Lower lobe of right lung (tissue), 2 donors: ENCODE measurements around the gene NADSYN1. TPM values are rescaled to one million over a fixed set of nuclear protein-coding genes. Genes with fewer than 3 reads are reported as not detected.
A peak's percentile ranks its signal among the peaks of the same experiment; 100 is the strongest.
"Not testable (repeated sequence)": the region's sequence is repeated elsewhere in the genome, so short reads cannot be mapped to it uniquely, and the experiment has no call there.

Experiments used
- ATAC-seq, 2 donors: fragments of 200-7000 bp; cut with Tn5 transposase; one replicate each; pipeline ENCODE4 v1.9.1; 2020 to 2022; ENCODE audit warnings: mild to moderate bottlenecking in 2 of 2, moderate library complexity in 2 of 2
- DNase-seq: peaks from one replicate; pipeline ENCODE4 v3.0.0-alpha.2; 2020
- H3K27ac ChIP-seq: fragments of 200-600 bp; one replicate; pipeline ENCODE4 v1.8.0; 2022
- H3K27me3 ChIP-seq: fragments of 200-600 bp; one replicate; pipeline ENCODE4 v1.8.0; 2022; ENCODE audit warnings: low read depth
- H3K36me3 ChIP-seq: fragments of 200-600 bp; one replicate; pipeline ENCODE4 v1.8.0; 2022; ENCODE audit warnings: mild to moderate bottlenecking
- H3K4me1 ChIP-seq: fragments of 200-600 bp; one replicate; pipeline ENCODE4 v1.8.0; 2022
- H3K4me3 ChIP-seq: fragments of 200-600 bp; one replicate; pipeline ENCODE4 v1.8.0; 2022; ENCODE audit warnings: mild to moderate bottlenecking
- H3K9me3 ChIP-seq: fragments of 200-600 bp; one replicate; pipeline ENCODE4 v1.8.0; 2022
- CTCF ChIP-seq: fragments of 200-600 bp; IDR thresholded peaks from one replicate; pipeline ENCODE4 v1.8.0; 2022; ENCODE audit warnings: antibody characterized with exemption, mild to moderate bottlenecking
- intact Hi-C: fragments of 100-400 bp; cut with DNase I; formaldehyde crosslinking; loops from one replicate; pipeline ENCODE4 v1.11.0; 2022
- total RNA-seq: library from RNA; stranded (reverse); fragmentation: NEBNext Ultra II Directional; extraction: Animal tissue kit (Norgen Biotek cat#: 25700); gene quantifications from one replicate; pipeline ENCODE4 v1.2.1, GENCODE V29; 2021
- donor health status: DM: no; HTN: yes; CAD: no; lungs with severe emphysema.

NADSYN1 gene
- total RNA-seq, 1 donor from 2014 or later, result 95.0 TPM

DNA sequence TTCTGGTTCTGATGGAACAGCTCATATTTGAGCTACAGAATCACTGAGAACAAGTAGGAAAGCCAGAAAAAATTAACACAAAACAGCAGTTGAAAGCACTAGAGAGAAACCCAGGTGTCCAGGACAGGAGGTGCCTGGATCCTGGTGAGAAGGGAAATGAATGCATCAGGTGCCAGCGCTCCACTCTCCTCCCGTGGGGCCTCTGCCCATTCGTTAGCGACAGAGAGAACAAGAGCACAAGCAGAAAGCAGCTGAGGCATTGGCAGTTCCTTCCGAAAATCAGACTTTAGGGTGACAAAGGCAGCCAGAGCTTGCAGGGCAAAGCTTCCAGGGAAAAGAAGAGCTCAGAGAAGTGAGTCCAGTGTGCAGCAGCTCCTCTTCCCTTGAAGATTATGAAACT lies 54.1 kb downstream of the NADSYN1 start:
- no peak for DNase-seq
- no peak overlapping the region for H3K4me3 ChIP-seq
- H3K9me3 ChIP-seq, result peaks cover 18% of the 10 kb centered on the region
- ATAC-seq, result no peak
- intact Hi-C loops, result no loop called here
- H3K27ac ChIP-seq, result no peak overlapping the region
- TF ChIP-seq CTCF, result no peak
- H3K27me3 ChIP-seq, result no peaks in the 10 kb centered on the region
- peaks cover 7% of the 10 kb centered on the region for H3K36me3 ChIP-seq
- H3K4me1 ChIP-seq, result no peaks in the 10 kb centered on the region

DNA sequence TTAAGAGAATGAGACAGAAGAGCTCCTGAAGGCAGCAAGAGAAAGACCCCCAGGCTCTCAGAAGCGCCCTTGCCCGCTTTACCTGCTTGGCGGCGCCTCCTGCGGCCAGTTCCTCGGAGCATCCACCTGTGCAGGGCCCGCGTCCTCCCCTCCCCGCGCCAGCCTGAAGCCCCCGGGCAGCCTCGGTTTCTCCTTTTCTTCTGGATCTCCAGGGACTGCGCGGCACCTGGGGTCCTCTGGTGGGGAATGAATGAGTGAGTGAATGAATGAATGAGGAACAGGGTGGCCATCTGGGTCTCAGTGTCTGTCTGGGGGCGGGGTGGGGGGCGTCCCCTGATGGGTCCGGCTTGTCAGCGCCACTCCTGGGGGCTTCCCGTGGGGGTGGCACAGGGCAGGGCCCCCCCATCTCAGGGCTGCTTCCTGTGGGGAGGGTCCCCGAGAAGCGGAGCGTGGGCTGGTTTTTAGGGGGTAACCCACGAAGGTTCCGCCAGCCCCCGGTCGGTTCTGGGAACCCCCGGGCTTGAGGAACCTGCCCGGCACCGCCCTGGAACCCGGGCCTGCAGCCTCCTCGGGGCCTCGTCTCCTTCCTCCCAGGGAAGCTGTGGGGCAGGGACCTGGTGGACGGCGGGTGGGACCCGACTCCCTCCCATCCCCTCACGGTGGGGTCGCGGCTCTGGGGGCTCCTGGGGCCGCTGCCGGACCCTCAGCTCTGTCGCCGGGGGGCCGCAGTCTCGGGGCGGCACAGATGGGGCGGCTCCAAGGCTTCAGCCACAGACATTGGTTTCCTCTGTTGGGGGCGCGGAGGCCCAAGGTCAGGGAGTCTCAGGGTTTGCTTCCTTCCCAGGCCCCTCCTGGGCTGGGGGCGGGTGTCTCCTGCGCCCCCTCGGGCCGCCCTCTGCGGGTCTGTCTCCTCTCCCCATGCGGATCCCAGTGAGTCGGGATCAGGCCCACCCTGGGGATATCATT lies 65.8 kb downstream of the NADSYN1 start:
- ATAC-seq (peak in 1 of 2 donors; percentile 13), DNase-seq (no peak)
- intact Hi-C loops, result no loop called here
- no peaks in the 10 kb centered on the region for H3K27me3 ChIP-seq
- H3K27ac ChIP-seq, result no peak overlapping the region
- TF ChIP-seq CTCF, result no peak
- no peaks in the 10 kb centered on the region for H3K9me3 ChIP-seq
- no peaks in the 10 kb centered on the region for H3K4me1 ChIP-seq
- H3K36me3 ChIP-seq, result no peaks in the 10 kb centered on the region
- H3K4me3 ChIP-seq, result no peak overlapping the region

- no peak overlapping the region for H3K4me3 ChIP-seq
- TF ChIP-seq CTCF, result no peak
- H3K4me1 ChIP-seq, result no peaks in the 10 kb centered on the region
- ATAC-seq (no peak), DNase-seq (no peak)
- no peak overlapping the region for H3K27ac ChIP-seq
- intact Hi-C loops, result no loop called here
- H3K27me3 ChIP-seq, result no peaks in the 10 kb centered on the region
- no peaks in the 10 kb centered on the region for H3K36me3 ChIP-seq
- H3K9me3 ChIP-seq, result no peaks in the 10 kb centered on the region
Measured at GRCh38 chr11:71519546-71519945, 66.5 kb downstream of the NADSYN1 start.

DNA sequence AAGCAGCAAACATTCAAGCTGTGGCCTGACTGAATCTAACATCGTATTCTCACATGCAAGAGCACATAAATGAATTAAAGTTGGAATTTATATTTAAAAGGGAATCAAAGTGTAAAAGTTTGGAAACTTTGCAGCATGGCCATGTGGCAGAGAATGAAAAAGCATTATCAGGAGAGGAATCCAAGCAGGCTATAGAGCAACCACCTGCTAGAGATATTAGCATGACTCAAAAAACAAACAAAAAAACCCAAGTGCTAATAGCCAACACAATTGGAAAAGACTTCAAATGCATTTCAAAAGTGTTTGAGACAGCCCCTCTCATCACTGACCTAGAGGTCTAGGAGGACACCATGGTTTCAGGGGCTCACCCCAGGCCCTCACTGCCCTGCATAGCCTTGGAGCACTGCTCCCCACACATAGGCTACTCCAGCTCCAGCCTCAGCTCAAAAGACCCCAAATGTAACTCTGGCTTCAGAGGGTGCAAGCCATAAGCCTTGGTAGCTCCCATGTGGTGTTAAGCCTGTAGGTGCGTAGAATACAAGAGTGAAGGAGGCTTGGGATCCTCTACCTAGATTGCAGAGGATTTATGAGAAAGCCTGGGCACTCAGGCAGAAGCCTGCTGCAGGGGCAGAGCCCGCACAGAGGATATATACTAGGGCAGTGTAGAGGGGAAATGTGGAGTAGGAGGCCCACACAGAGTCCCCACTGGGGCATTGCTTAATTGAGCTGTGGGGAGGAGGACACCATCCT lies 72.4 kb downstream of the NADSYN1 start:
- Histone ChIP-seq H3K9me3 (no peaks in the 10 kb centered on the region), H3K36me3 (no peaks in the 10 kb centered on the region), H3K27ac (no peak overlapping the region), H3K27me3 (no peaks in the 10 kb centered on the region), H3K4me1 (no peaks in the 10 kb centered on the region), H3K4me3 (no peak overlapping the region)
- intact Hi-C loops, result no loop called here
- ATAC-seq (no peak), DNase-seq (no peak)
- no peak for TF ChIP-seq CTCF

DNA sequence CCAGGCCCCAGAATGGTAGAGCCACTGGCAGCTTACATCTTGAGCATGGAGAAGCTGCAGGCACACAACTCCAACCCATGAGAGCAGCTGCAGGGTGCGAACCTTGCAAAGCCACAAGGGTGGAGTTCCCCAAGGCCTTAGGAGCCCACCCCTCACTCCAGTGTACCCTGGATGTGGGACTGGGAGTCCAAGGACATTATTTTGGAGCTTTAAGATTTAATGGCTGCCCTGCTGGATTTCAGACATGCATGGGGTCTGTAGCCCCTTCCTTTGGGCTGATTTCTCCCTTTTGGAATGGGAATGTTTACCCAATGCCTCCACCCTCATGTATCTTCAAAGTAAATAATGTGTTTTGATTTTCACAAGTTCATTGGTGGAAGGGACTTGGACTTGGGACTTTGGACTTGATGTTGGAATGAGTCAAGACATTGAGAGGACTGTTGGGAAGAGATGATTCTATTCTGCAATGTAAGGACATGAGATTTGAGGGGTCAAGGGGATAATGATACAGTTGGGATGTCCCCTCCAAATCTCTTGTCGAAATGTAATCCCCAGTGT lies 73.0 kb downstream of the NADSYN1 start:
- ATAC-seq, result no peak
- no peak for DNase-seq

DNA sequence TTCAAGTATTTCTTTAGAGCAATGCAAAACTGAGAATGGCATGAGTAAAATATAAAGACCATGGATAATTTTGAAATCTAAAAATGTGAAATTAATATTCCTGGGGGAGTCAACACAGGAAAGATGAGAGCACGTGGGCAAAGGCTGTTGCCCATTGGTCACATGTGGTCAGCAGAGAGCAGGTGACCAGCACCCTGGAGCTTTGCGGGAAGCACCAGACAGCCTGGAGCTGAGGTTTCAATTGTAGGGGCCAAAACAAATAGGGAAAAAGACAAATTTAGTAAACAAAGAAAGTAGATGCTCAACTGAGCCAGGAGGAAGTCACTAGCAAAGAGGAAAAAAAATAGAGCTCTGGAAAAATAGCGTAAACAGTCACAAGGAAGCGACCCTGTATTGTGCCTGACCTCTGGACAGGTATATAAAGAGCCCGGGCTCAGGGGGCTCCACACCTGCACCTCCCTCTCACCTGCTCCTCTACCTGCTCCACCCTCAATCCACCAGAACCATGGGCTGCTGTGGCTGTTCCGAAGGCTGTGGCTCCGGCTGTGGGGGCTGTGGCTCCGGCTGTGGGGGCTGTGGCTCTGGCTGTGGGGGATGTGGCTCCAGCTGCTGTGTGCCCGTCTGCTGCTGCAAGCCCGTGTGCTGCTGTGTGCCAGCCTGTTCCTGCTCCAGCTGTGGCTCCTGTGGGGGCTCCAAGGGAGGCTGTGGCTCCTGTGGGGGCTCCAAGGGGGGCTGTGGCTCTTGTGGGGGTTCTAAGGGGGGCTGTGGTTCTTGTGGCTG lies 74.0 kb downstream of the NADSYN1 start, which contains the start of gene KRTAP5-7:
KRTAP5-7 (plus strand) TSS at position 472 of the 780 bp plus-strand sequence; CDS start at position 506, 34 bp downstream.
- ATAC-seq, H3K9me3 ChIP-seq, DNase-seq, H3K27ac ChIP-seq, H3K27me3 ChIP-seq, H3K4me1 ChIP-seq, intact Hi-C loops, H3K4me3 ChIP-seq, H3K36me3 ChIP-seq: not testable (repeated sequence)

More for the DNA sequence above, 73.0 kb downstream of the NADSYN1 start:
- H3K36me3 ChIP-seq, result no peaks in the 10 kb centered on the region
- no peaks in the 10 kb centered on the region for H3K27me3 ChIP-seq
- H3K4me1 ChIP-seq, result no peaks in the 10 kb centered on the region
- no peak overlapping the region for H3K27ac ChIP-seq
- TF ChIP-seq CTCF, result no peak
- intact Hi-C loops, result no loop called here
- H3K4me3 ChIP-seq, result no peak overlapping the region
- H3K9me3 ChIP-seq, result no peaks in the 10 kb centered on the region
